Kidney tubule cell (primary cell): ENCODE results near the gene SORD.

ENCODE experiments used
- DNase-seq: peaks from one replicate; pipeline ENCODE4 v3.0.0-alpha.2; 2018; ENCODE audit warnings: low spot score

Gene SORD

GRCh38 chr15:45116482-45117307, 93.7 kb downstream of the SORD start:
- no peak for DNase-seq

- DNase-seq = no peak
These were observed 94.5 kb downstream of the SORD start for GRCh38 chr15:45117308-45118130.

GRCh38 chr15:45118131-45118588, 95.2 kb downstream of the SORD start:
- peak; percentile 88 for DNase-seq

- DNase-seq = no peak
These were observed 96.0 kb downstream of the SORD start for GRCh38 chr15:45118996-45119395.

- no peak for DNase-seq
These were observed 97.3 kb downstream of the SORD start for GRCh38 chr15:45120081-45120972.

GRCh38 chr15:45121020-45121419, 98.0 kb downstream of the SORD start:
- no peak for DNase-seq

- DNase-seq = peak; percentile 93
These were observed 98.9 kb downstream of the SORD start for GRCh38 chr15:45121706-45122417.

GRCh38 chr15:45122719-45123118, 99.7 kb downstream of the SORD start:
- no peak for DNase-seq

- no peak for DNase-seq
These were observed 100.4 kb downstream of the SORD start for GRCh38 chr15:45123397-45123796.

GRCh38 chr15:45126535-45127158, 103.7 kb downstream of the SORD start:
- peak; percentile 54 for DNase-seq
